NCI-H226 (cell line): ENCODE measurements around the gene ATP5MK.
"Not testable (repeated sequence)": the region's sequence is repeated elsewhere in the genome, so short reads cannot be mapped to it uniquely, and the experiment has no call there.

Experiments used
- DNase-seq: peaks from one replicate; pipeline ENCODE4 v3.0.0-alpha.2; 2015

ATP5MK gene

GRCh38 chr10:103396067-103396788, at the start of gene ATP5MK, which contains the start of gene PDCD11:
Gene ATP5MK (minus strand): TSS chr10:103396475. CDS start chr10:103392457, 4,018 bp downstream.
Gene PDCD11 (plus strand): TSS chr10:103396626. CDS start chr10:103398427, 1,801 bp downstream.
- peak; percentile 99 for DNase-seq

GRCh38 chr10:103445366-103445765, 49.1 kb upstream of the ATP5MK start:
- no peak for DNase-seq

GRCh38 chr10:103444478-103444877, 48.2 kb upstream of the ATP5MK start:
- DNase-seq, result no peak

- DNase-seq, result no peak
Measured at GRCh38 chr10:103443475-103444185, 47.4 kb upstream of the ATP5MK start.

GRCh38 chr10:103442031-103442461, 45.8 kb upstream of the ATP5MK start:
- peak; percentile 54 for DNase-seq

- no peak for DNase-seq
Measured at GRCh38 chr10:103441611-103442010, 45.3 kb upstream of the ATP5MK start.

- DNase-seq, result no peak
Measured at GRCh38 chr10:103441206-103441605, 44.9 kb upstream of the ATP5MK start.

GRCh38 chr10:103440416-103440815, 44.1 kb upstream of the ATP5MK start:
- DNase-seq, result no peak

GRCh38 chr10:103439776-103440175, 43.5 kb upstream of the ATP5MK start:
- DNase-seq, result no peak

GRCh38 chr10:103433858-103434257, 37.6 kb upstream of the ATP5MK start:
- DNase-seq, result no peak

GRCh38 chr10:103431902-103432301, 35.6 kb upstream of the ATP5MK start:
- no peak for DNase-seq

- no peak for DNase-seq
Measured at GRCh38 chr10:103429647-103430046, 33.4 kb upstream of the ATP5MK start.

- no peak for DNase-seq
Measured at GRCh38 chr10:103428989-103429643, 32.8 kb upstream of the ATP5MK start.

- no peak for DNase-seq
Measured at GRCh38 chr10:103427866-103428265, 31.6 kb upstream of the ATP5MK start.

GRCh38 chr10:103423748-103424147, 27.5 kb upstream of the ATP5MK start:
- no peak for DNase-seq

GRCh38 chr10:103419101-103419500, 22.8 kb upstream of the ATP5MK start:
- no peak for DNase-seq

- no peak for DNase-seq
Measured at GRCh38 chr10:103417601-103418000, 21.3 kb upstream of the ATP5MK start.

GRCh38 chr10:103417148-103417469, 20.8 kb upstream of the ATP5MK start:
- not testable (repeated sequence) for DNase-seq

- DNase-seq, result peak; percentile 7
Measured at GRCh38 chr10:103416436-103417147, 20.3 kb upstream of the ATP5MK start.

GRCh38 chr10:103415581-103415980, 19.3 kb upstream of the ATP5MK start:
- DNase-seq, result no peak

- no peak for DNase-seq
Measured at GRCh38 chr10:103413564-103413963, 17.3 kb upstream of the ATP5MK start.

GRCh38 chr10:103397191-103397825, 1.0 kb upstream of the ATP5MK start:
- DNase-seq, result no peak

- DNase-seq, result no peak
Measured at GRCh38 chr10:103396789-103397087, 463 bp upstream of the ATP5MK start.
